ENCODE data around the gene MEIS1. TPM values are rescaled to one million over a fixed set of nuclear protein-coding genes. Genes with fewer than 3 reads are reported as not detected.

MEIS1 gene
- total RNA-seq, 1 experiment from 2014 or later = 6.4 TPM

DNA sequence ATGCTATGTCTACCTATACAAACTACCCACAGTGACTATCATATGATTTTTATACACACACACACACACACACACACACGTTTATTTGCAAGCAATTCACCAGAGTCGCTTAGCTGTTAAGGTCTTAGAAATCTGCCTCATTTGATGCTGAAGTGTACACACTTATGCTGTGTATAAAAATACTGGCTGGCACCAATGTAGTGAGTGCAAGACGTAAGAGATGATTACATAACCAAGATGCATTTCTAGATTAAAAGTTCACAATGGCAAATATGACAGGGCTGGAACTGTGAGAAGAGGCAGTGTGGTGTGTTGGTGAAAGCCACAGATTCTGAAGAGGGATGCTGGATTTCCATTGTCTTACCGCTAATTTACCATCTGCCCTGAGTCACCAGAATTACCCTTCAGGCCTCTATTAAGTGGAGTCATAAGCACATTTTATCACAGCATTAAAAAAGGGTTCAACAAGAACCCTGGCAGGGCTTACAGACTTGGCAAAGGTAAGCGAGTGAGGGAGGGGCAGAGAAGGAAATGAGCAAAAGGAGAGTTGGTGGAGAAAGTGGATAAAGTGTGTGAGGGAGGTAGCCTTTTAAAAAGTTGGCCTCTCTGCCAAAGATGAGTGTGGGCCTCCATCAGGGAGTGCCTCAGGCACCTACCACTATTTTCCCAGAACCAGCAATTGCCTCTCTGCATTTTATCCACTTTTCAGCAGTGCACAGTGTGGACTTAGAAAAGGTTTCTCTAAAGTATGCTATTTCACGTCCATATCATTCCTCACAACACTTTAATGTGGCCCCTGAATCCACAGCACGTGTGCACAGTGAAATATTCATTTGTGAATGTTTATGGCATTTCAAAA is 21.5 kb downstream of the MEIS1 start:
- no peak for DNase-seq (ENCODE audit: low read depth, low spot score)
- in situ Hi-C loops (cut with HindIII; ENCODE audit: low pct_unique_long_range_greater_than_20kb, low sequenced_read_pairs) = no loop called here

DNA sequence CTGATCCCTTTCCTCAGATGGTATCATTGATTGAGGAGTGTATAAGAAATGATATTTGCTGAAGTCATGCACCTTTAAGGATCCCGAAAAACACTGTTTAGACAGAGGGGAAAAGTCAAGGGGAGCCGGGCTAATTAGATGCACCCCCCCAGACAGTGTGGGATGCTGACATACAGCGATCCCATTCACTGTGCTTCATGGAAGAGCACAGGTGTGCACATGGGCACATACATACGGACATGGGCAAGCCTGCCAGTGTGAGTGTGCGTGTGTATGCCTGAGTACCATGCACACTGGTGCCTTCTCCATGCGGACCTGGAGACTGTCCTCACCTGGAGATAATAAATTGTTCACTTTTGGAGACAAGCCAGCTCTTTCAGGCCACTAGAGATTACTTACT is 22.6 kb downstream of the MEIS1 start:
- DNase-seq (ENCODE audit: low read depth, low spot score) = no peak
- in situ Hi-C loops (cut with HindIII; ENCODE audit: low pct_unique_long_range_greater_than_20kb, low sequenced_read_pairs) = no loop called here

DNA sequence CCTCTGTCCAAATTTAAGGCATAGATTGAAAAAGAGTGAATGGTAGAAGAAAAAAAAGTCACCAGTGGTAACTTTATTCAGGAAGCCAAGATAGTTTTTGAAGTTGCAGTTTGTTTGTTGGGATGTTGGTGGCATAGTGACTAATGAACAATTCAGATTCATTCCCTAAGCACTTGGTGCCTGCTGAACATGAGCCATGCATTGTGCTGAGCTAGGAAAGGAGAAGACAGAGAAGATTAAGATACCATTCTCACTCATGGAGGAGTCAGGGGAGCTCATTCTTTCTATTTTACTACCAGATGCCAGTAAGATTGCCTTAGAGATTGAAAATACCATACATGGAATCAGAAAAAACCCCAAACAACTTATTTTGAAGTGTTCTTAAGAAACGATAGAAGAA is 25.1 kb downstream of the MEIS1 start:
- DNase-seq (ENCODE audit: low read depth, low spot score) = no peak
- in situ Hi-C loops (cut with HindIII; ENCODE audit: low pct_unique_long_range_greater_than_20kb, low sequenced_read_pairs) = no loop called here

DNA sequence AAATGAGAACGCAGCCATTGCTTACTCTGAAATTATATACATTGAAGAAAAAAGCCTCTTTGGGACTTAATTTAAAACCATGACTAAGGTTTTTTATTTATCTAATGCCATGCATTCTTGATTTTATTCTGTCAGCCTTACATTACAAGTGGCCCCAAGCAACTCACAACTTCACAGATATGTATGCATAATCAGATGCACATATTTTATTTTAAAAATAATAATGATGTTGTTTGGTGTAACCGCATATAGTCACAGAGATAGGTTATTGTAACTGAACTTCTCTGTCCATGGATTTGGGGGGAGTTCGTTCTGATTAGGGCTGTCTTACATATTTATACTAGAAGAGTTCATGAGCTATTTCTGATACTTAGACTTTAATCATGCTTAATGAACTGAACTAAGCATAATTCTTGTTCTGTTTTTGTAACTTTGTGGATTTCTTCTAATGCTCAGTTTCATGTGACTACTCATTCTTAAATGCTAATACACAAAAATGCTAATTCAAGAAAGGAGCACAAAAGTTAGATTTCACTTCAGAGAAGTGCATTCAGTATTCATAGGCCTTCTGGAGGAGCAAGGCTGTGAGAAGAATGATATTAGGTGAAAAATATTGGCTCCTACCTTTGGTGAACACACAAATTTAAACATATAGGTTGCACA is 26.2 kb downstream of the MEIS1 start:
- DNase-seq (ENCODE audit: low read depth, low spot score) = no peak
- in situ Hi-C loops (cut with HindIII; ENCODE audit: low pct_unique_long_range_greater_than_20kb, low sequenced_read_pairs) = no loop called here

DNA sequence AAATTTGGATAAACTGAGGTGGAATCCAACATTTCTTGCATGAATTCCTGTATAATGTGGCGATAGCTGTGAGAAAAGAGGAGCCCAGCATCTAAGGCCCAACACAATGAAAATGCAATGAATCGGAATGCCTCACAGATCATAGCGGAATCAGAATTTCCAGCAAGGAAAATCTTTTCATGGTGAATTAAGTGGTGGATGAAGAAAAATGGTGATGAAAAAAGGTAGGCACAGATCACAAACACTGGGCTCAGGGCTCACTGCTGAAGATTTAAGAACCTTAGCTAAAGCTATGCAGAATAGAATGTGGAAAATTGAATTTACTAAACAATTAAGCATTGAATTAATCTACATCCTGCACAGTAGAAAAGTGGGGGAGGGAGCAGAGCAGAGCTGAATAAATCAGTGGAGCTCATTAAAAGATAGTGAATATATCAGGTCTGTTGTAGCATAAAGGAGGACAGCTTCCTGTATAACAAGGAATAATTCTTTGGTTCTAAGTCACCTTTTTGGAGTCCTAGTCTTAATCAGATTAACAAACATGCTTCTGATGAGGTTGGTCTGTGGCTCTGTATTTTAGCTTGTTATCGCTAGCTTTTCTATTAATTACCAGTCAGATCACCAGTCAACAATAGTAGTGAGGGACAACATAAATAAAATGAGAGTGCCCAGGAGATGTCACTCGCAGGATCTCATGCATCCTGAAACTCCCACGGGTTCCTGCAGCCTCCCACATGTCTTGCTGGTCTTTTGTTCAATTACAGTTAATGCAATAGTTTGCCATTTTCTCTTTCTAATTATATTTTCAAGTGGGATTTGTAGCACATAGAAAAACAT is 27.0 kb downstream of the MEIS1 start:
- no peak for DNase-seq (ENCODE audit: low read depth, low spot score)
- in situ Hi-C loops (cut with HindIII; ENCODE audit: low pct_unique_long_range_greater_than_20kb, low sequenced_read_pairs) = no loop called here

DNA sequence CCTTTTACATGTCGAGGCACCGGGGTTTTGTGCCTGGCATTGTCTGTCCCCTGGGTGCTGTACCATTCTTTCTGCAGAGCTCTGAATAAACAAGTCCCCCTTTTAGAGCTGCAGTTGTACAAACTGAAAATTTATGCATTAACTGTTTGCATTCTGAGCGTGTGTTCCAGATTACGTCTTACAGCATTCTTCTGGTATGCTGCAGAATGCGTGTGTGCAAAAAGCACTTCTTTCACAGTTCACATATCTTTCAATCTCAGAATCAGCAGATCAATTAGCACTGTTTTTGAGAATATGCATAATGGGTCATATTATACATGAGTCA is 27.5 kb downstream of the MEIS1 start:
- in situ Hi-C loops (cut with HindIII; ENCODE audit: low pct_unique_long_range_greater_than_20kb, low sequenced_read_pairs) = no loop called here
- no peak for DNase-seq (ENCODE audit: low read depth, low spot score)

DNA sequence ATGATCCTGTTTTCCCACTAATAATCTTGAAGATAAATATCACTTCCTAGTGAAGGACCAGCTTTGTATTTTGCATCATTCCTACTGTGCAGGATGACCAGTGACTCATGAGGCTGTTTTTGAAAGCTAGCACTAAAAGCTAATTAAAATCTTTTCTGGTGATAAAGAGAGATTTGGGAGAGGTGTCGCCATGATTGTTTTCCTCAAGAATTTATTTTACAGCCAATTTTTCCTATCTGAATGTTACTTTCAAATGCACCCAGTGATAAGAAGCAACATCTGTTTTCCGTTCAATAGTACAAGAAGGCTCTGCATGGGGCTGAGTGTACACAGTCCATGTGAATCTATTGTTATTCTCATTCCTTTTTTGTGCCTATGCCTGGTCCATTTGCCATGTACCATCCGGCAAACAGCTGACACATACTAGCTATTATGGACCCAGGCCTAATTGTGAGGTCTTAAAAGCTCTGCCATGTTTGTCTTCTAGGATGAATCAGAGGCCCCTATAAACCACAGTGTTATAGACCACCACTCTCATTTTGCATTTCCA is 28.4 kb downstream of the MEIS1 start:
- no peak for DNase-seq (ENCODE audit: low read depth, low spot score)
- in situ Hi-C loops (cut with HindIII; ENCODE audit: low pct_unique_long_range_greater_than_20kb, low sequenced_read_pairs) = no loop called here

DNA sequence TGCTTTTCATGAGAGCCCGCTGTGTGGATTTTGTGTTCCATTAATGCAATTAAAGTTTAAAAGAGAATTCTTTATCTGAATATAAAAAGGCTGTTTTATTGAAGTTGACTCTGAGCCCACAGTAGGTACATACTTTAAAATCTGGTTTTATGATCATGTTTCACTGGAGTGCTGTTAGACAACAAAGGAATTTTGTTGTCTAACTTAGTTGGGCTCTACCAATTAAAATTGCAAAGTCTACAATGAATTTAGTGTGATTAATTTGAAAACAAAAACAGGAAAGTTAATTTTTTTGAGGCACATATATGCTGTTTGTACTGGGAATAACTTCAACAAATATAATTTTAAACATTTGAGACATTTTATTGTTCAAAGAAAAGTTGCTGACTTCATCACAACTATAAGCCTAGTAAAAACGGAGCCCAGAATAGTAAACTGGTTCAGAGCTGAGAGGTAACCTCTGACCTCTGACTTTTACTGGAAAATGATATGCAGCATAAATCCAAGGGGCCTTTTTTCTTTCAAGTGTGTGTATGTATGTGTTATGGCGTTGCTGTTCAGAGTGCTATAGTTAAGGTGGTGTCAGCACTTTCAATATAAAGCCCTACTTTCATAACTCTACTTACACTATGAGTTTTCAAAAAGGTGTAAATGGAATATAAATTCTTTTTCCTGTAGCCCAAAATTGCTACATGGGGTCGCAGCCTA is 30.2 kb downstream of the MEIS1 start:
- DNase-seq (ENCODE audit: low read depth, low spot score) = no peak
- in situ Hi-C loops (cut with HindIII; ENCODE audit: low pct_unique_long_range_greater_than_20kb, low sequenced_read_pairs) = no loop called here

DNA sequence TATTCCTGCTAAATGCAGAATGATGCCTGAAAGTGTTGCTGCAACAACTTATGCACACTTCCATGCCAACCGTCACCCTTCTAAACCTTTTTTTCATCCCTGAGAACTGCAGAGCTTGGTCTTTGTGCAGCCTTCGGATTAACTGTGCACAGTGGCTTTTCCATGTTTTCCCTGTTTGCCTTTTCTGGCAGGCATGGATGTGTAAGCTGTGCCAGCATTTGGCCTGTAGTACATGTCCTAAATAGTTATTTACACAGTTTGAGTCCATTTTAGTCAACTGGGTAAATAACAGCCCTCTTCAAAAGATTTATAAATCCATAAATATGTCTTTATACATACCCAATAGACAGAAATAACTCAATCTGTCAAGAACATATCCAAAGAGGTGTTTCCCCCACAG is 31.5 kb downstream of the MEIS1 start:
- in situ Hi-C loops (cut with HindIII; ENCODE audit: low pct_unique_long_range_greater_than_20kb, low sequenced_read_pairs) = no loop called here
- no peak for DNase-seq (ENCODE audit: low read depth, low spot score)

DNA sequence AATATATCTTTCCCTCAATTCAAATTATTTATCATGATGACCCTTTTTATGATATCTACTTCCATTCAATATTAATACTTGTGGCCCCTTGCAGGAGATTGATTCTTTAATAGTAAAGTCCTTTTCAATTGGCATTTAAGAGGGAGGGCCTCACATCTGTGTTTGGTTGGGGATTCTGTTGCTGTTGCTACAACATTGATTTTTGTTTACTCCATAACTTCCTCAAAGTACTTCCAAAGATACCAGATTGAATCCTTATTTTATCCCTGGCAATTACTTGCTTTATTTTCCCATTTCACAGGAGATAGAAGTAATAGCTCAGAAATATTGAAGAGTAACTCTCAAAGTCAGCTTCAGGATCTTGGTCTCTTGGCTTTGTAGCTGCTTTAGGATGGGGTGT is 32.8 kb downstream of the MEIS1 start:
- no peak for DNase-seq (ENCODE audit: low read depth, low spot score)
- in situ Hi-C loops (cut with HindIII; ENCODE audit: low pct_unique_long_range_greater_than_20kb, low sequenced_read_pairs) = no loop called here

DNA sequence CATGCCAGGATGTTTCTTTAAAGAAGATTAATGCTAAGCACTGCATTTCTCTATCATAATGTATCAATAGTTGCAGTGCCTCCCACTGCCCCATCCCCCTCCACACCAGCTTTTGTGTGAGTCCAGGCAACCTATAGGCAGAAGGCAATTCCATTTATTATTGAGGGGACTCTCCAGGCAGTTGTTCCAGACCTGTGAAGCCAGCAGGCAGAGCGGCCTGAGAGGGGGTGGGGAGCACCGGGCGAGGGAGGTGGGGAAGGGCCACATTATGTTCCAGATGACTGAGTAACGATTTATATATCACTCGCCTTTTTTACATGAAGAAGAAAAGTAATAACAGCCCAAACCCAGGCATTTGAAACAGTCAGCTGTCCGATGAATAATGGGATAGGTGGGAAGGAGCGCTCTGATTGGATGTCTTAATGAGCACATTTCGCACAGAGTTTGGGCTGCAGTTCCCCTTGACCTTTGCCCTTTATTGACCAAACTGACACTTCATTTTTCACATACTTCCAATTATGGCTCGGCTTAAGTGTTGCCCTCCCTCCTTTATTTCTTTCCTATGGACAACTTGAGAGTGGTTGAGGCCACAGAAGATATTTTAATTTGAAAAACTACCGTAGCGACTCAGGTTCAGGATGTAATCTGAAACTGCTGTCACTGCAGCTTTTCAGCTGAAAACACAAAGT is 34.4 kb downstream of the MEIS1 start:
- in situ Hi-C loops (cut with HindIII; ENCODE audit: low pct_unique_long_range_greater_than_20kb, low sequenced_read_pairs) = no loop called here
- DNase-seq (ENCODE audit: low read depth, low spot score) = no peak

DNA sequence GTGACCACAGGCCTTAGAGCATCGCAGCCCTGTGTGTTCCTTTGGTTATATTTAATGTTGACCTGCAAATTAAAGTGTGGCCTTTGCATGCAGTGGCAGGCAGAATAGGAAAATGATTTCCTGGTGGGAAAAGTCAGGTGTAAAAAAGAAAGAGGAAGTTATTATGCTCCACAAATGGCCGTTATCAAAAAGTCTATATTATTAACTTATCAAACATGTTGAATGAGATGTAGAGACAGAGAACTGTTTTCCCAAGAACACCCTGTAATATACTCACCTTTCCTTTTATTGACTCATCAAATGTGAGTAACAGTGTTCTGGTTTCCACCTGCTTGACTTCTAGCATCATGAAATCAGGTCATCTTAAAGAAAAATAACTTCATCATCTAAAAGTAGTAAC is 35.3 kb downstream of the MEIS1 start:
- in situ Hi-C loops (cut with HindIII; ENCODE audit: low pct_unique_long_range_greater_than_20kb, low sequenced_read_pairs) = no loop called here
- DNase-seq (ENCODE audit: low read depth, low spot score) = no peak

DNA sequence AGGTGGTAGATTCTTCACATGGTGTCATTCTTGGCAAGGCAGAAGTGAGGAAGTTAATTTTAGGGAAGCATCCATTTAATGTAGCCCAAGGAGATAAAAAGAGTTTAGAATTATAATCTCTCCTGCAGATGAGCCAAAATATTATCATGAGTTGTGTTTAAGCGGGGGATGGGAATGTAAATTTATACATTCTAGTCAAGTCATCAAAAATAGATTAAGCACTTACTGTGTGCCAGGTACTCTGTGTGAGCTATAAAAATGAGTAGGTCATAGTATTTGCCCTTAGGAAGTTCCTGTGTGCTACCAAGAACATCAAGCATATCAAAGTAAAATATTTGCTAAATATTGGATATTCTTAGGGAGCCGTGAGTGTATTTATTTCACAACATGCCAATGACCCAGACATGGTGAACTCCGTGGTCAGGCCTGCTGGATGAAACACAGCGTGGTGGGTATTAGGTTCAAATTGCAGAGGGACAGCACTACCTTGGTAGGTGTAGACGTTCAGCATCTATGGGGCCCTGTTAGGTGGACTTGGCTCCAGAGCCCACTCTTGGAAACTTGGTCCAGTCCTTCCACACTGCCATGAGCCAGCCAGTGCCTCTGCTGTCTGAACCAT is 37.4 kb downstream of the MEIS1 start:
- in situ Hi-C loops (cut with HindIII; ENCODE audit: low pct_unique_long_range_greater_than_20kb, low sequenced_read_pairs) = no loop called here
- DNase-seq (ENCODE audit: low read depth, low spot score) = no peak

DNA sequence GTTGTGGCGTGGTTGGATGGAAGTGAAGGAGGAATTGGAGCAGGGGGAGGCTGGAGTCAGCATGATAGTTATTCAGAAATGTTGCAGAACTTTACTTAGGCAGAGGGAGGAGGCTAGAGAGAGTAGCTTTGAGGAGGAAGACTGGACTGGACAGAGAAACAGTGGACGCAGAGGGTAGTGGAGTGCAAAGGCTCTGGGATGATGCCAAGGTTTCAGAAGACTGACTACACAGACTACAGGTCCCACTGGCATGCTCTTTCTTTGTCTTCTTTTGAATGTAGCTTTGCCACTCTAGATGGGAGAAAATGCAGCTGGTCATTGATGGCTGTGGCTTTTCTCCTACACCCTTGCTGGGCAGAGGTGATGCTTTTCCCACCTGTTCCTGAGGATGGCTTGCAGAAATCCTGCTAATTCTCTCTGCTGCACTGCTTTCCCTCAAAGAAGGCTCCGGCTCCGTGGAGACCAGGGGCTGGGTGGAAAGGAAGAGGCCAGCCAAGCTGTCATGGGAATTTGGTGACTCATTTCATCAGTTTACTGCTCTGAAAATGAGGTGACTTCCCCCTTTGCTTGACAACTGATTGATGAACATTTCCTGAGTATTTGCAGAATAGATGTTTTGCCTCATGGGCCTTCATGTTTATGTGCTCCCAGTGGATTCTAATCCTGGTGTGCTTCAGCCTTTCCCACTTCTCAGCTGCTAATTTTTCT is 42.4 kb downstream of the MEIS1 start:
- DNase-seq (ENCODE audit: low read depth, low spot score) = no peak
- in situ Hi-C loops (cut with HindIII; ENCODE audit: low pct_unique_long_range_greater_than_20kb, low sequenced_read_pairs) = no loop called here

DNA sequence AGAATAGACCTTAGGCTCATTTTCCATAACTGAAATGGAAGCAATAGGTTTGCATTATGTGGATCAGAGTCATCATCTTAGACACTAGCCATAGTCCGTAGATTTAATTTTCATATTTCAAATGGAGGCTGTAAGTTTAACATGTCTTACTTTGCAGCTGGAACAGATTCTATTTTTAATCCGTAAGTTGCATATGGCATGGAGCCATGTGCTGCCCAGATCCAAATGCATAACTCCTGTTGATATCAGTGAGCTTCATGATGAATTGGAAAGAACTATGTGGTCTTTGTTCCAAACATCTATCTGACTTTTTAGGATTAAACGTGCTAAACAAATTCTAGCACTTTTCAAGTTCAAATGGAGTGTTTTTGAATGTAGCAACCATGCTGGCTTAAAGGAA is 43.4 kb downstream of the MEIS1 start:
- DNase-seq (ENCODE audit: low read depth, low spot score) = no peak
- in situ Hi-C loops (cut with HindIII; ENCODE audit: low pct_unique_long_range_greater_than_20kb, low sequenced_read_pairs) = no loop called here

DNA sequence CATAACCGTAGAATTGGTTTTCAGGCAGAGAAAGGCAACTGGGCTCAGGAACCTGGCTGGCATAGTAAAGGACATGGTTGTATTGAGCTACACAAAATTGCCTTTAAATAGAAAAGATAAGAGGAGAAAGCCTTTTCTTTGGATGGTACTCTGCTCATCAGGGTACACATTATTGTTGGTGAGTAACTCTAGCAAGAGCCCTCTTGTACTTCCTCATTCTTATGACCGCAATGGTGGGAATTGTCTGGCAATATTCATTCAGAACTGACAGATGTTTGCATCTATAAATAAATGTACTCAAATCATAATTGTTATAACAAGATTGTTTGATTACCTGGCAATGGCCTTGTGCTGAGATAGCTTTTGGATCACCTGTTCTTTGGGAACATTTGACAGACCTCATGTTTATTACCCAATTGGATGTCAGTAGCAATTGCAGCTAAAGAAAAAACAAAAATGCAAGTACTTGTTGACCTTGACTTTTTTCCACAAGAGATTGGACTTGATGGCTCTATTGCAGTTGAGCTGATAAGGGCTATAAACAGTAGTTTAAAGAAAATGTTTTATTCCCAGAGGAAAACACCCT is 43.9 kb downstream of the MEIS1 start:
- in situ Hi-C loops (cut with HindIII; ENCODE audit: low pct_unique_long_range_greater_than_20kb, low sequenced_read_pairs) = no loop called here
- no peak for DNase-seq (ENCODE audit: low read depth, low spot score)

Data from SK-MEL-5 (cell line).